ENCODE data around the gene SYNGR2.

- TF ChIP-seq, protein P1, sequence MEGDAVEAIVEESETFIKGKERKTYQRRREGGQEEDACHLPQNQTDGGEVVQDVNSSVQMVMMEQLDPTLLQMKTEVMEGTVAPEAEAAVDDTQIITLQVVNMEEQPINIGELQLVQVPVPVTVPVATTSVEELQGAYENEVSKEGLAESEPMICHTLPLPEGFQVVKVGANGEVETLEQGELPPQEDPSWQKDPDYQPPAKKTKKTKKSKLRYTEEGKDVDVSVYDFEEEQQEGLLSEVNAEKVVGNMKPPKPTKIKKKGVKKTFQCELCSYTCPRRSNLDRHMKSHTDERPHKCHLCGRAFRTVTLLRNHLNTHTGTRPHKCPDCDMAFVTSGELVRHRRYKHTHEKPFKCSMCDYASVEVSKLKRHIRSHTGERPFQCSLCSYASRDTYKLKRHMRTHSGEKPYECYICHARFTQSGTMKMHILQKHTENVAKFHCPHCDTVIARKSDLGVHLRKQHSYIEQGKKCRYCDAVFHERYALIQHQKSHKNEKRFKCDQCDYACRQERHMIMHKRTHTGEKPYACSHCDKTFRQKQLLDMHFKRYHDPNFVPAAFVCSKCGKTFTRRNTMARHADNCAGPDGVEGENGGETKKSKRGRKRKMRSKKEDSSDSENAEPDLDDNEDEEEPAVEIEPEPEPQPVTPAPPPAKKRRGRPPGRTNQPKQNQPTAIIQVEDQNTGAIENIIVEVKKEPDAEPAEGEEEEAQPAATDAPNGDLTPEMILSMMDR (conservative IDR thresholded peaks at IDR 0.05) = no peak; the same call in 1 of the 2 replicates
- no peak for TF ChIP-seq ZFX (IDR thresholded peaks at IDR 0.05)
These were observed 18.6 kb downstream of the SYNGR2 start, which contains the start of the genes AFMID and TK1 for GRCh38 chr17:78186692-78187595.

Data from C4-2B (cell line).